ENCODE results near the gene TAF15.

TAF15 gene

GRCh38 chr17:35892091-35893035 lies 83.1 kb downstream of the TAF15 start:
- TF ChIP-seq, protein P1, sequence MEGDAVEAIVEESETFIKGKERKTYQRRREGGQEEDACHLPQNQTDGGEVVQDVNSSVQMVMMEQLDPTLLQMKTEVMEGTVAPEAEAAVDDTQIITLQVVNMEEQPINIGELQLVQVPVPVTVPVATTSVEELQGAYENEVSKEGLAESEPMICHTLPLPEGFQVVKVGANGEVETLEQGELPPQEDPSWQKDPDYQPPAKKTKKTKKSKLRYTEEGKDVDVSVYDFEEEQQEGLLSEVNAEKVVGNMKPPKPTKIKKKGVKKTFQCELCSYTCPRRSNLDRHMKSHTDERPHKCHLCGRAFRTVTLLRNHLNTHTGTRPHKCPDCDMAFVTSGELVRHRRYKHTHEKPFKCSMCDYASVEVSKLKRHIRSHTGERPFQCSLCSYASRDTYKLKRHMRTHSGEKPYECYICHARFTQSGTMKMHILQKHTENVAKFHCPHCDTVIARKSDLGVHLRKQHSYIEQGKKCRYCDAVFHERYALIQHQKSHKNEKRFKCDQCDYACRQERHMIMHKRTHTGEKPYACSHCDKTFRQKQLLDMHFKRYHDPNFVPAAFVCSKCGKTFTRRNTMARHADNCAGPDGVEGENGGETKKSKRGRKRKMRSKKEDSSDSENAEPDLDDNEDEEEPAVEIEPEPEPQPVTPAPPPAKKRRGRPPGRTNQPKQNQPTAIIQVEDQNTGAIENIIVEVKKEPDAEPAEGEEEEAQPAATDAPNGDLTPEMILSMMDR (IDR thresholded peaks at IDR 0.05): no peak

DNA sequence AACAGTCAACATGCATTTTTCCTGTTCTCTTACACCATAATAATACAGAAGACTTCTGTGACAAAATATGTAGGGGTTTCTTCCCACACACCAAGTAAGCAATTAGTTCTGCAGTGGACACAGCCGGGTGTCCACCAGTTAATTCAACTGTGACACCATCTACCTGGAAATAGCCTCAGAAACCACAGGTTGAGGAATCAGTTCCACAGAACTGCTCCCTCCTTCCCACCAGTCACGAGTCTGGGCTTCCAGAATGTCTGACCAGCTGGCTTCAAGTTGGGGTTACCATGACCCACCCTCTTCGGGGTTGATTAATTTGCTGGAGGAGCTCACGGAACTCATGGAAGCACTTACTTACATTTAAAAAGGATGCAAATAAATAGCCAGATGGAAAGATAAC lies 84.5 kb downstream of the TAF15 start:
- TF ChIP-seq, protein P1 (IDR thresholded peaks at IDR 0.05): no peak

- TF ChIP-seq, protein P1 (IDR thresholded peaks at IDR 0.05): no peak
Measured at GRCh38 chr17:35894206-35894605, 84.9 kb downstream of the TAF15 start.

DNA sequence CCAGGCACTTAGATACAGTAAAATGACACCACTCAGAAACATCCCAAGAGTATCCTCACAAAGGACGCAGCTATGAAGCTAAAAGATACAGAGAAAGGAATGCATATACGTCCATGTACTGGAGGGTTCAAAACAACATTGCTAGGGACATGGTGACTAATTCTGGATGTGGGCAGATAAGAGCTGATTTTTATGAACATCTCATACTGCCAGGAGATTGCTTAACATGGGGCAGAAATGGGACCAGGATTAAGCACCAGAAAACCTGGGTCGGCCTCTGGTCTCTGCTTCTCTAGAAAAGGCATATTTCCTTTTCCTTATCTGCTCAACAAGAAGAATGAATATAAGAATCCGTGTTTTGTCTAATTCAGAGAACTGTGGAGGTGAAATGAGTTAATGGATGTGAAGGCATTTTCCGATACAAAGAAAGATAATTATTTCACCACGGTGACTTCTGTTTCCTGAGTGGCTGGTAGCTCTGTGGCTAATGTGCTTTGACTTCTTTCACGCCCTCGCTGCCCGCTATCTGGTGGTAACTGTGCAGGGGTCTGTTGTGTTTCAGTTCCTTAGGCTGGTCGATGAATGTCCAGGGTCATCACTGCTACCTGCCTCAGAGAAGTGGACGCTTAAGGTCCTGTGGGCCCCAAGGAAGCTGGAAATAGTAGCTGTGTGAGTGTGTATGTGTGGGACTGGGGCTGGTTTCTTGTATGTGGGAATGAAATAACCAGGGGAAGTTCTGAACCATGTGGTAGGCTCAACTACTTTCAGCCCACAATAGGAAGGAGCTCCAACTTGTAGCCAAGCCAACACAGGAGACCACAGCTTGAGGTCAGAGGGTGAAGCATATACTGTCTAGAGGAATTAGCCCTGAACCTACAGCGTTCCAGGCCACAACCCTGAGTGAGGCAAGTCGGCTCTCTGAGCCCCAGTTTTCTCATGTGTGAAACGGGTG lies 86.6 kb downstream of the TAF15 start:
- TF ChIP-seq, protein P1 (IDR thresholded peaks at IDR 0.05): no peak

Data from LNCAP (cell line).